Ovary (tissue), 9 donors: ENCODE measurements around the gene EIF2D. TPM values are rescaled to one million over a fixed set of nuclear protein-coding genes. Genes with fewer than 3 reads are reported as not detected.

Experiments used
- DNase-seq, 5 donors: peaks; one replicate each; pipeline ENCODE4 v3.0.0-alpha.2; 2019 to 2020
- H3K27ac ChIP-seq, 2 donors: fragments of 200-600 bp; one replicate each; pipeline versions ENCODE4 v1.5.1 to v1.8.0; 2019 to 2022
- H3K27me3 ChIP-seq: fragments of 200-600 bp; one replicate; pipeline ENCODE4 v1.8.0; 2022
- H3K36me3 ChIP-seq: fragments of 200-600 bp; sonication (generic); one replicate; pipeline ENCODE4 v1.5.1; 2019
- H3K4me1 ChIP-seq: one replicate; pipeline ENCODE4 v1.8.1; 2013; ENCODE audit warnings: mild to moderate bottlenecking, moderate library complexity; ENCODE audit not compliant: insufficient read depth
- H3K4me3 ChIP-seq: fragments of 200-600 bp; sonication (generic); one replicate; pipeline ENCODE4 v1.5.1; 2017
- H3K9me3 ChIP-seq, 2 donors: fragments of 200-600 bp in 1 of 2; sonication (generic) in 1 of 2; one replicate each; pipeline versions ENCODE4 v1.5.1 to v1.8.1; 2013 to 2019; ENCODE audit warnings: mild to moderate bottlenecking in 1 of 2, moderate library complexity in 1 of 2
- EP300 ChIP-seq: sonication (generic); formaldehyde crosslinking; IDR thresholded peaks from one replicate; pipeline ENCODE4 v1.6.1; 2017; ENCODE audit warnings: antibody characterized with exemption
- POLR2A ChIP-seq: fragments of 450-650 bp; IDR thresholded peaks from one replicate; pipeline ENCODE4 v1.6.1; 2017; ENCODE audit warnings: antibody characterized with exemption, mild to moderate bottlenecking, moderate library complexity
- WGBS, 3 donors: extraction: QIAGEN DNeasy Blood & Tissue Kit in 1 of 3; methylation state at CpG; one replicate each; pipeline versions ENCODE4 v1.1.5 to v1.1.7; 2013 to 2017; 5-methylcytosine and 5-hydroxymethylcytosine counted together
- intact Hi-C, 4 donors: fragments of 100-400 bp; cut with DNase I; formaldehyde crosslinking; loops; one replicate each; pipeline versions ENCODE4 v1.11.0 to v1.15.1; 2022 to 2023
- polyA plus RNA-seq, 2 donors: library from polyadenylated mRNA; stranded (reverse); fragments of 200-250 nt in 1 of 2; fragments of 350-450 nt in 1 of 2; fragmentation: Illumina TruSeq in 1 of 2; extraction: RNeasy Lipid Tissue Mini Kit (QIAGEN cat#74804) in 1 of 2; gene quantifications; one replicate each; pipeline ENCODE4 v1.2.3, GENCODE V29; 2013 to 2014
- total RNA-seq, 7 donors: library from RNA; depleted of rRNA in 2 of 7; stranded (reverse); fragments of >200 nt in 2 of 7; fragmentation: NEBNext Ultra II Directional in 3 of 7; extraction: Animal tissue kit (Norgen Biotek cat#: 25700) in 3 of 7; gene quantifications; one replicate each; pipeline versions ENCODE4 v1.1.0 to v1.2.4, GENCODE V29; 2016 to 2023
- TF ChIP-seq, protein P1 (sequence below), 3 donors: fragments of 450-650 bp in 2 of 3; fragments of 200-600 bp in 1 of 3; IDR thresholded peaks; one replicate each; pipeline versions ENCODE4 v1.5.1 to v1.8.0; 2016 to 2022; ENCODE audit warnings: antibody characterized with exemption in 3 of 3, mild to moderate bottlenecking in 1 of 3
- donor health status: DM: no; HTN: no; CAD: no; lungs with moderate emphysema.
- donor health status: DM: no; HTN: no; CAD: no.
- donor health status: Bipolar disorder and iron deficiency.
- donor health status: DM: yes; HTN: yes; CAD: no.
- donor health status: DM: no; HTN: no; CAD: no.
- donor health status: DM: yes; HTN: yes; CAD: no.

EIF2D gene
- total and polyA plus RNA-seq, 9 donors = 46.4 to 90.0 (median 61.0) TPM

GRCh38 chr1:206591696-206592095 lies 20.6 kb downstream of the EIF2D start:
- no peak for DNase-seq
- peaks cover 6% of the 10 kb centered on the region for H3K4me1 ChIP-seq
- no peaks in the 10 kb centered on the region for H3K36me3 ChIP-seq
- H3K9me3 ChIP-seq = no peaks in the 10 kb centered on the region
- intact Hi-C loops = loop anchor here in 1 of 4 donors (10.0 kb wide), 1 partner anchor 393 kb away; no protein-coding TSS in a partner anchor
- no peak overlapping the region for H3K4me3 ChIP-seq
- WGBS, 3 donors = 74 to 79% (median 74%) methylated on average over 9 of the region's 9 CpGs
- TF ChIP-seq, protein P1, sequence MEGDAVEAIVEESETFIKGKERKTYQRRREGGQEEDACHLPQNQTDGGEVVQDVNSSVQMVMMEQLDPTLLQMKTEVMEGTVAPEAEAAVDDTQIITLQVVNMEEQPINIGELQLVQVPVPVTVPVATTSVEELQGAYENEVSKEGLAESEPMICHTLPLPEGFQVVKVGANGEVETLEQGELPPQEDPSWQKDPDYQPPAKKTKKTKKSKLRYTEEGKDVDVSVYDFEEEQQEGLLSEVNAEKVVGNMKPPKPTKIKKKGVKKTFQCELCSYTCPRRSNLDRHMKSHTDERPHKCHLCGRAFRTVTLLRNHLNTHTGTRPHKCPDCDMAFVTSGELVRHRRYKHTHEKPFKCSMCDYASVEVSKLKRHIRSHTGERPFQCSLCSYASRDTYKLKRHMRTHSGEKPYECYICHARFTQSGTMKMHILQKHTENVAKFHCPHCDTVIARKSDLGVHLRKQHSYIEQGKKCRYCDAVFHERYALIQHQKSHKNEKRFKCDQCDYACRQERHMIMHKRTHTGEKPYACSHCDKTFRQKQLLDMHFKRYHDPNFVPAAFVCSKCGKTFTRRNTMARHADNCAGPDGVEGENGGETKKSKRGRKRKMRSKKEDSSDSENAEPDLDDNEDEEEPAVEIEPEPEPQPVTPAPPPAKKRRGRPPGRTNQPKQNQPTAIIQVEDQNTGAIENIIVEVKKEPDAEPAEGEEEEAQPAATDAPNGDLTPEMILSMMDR (IDR thresholded peaks at IDR 0.05) = no peak
- TF ChIP-seq EP300 = no peak
- no peak for TF ChIP-seq POLR2A
- H3K27ac ChIP-seq = no peak overlapping the region
- H3K27me3 ChIP-seq = no peaks in the 10 kb centered on the region

- Histone ChIP-seq H3K36me3 (no peaks in the 10 kb centered on the region), H3K9me3 (no peaks in the 10 kb centered on the region), H3K27ac (no peak overlapping the region), H3K4me3 (no peak overlapping the region), H3K27me3 (no peaks in the 10 kb centered on the region), H3K4me1 (peaks cover 6% of the 10 kb centered on the region)
- intact Hi-C loops = loop anchor here in 1 of 4 donors (10.0 kb wide), 1 partner anchor 394 kb away; no protein-coding TSS in a partner anchor
- TF ChIP-seq POLR2A = no peak
- WGBS, 3 donors = 58 to 71% (median 68%) methylated on average over 5 of the region's 5 CpGs
- DNase-seq = no peak
Observed at GRCh38 chr1:206591226-206591625, 21.0 kb downstream of the EIF2D start.

GRCh38 chr1:206590025-206590758 lies 22.1 kb downstream of the EIF2D start:
- intact Hi-C loops = loop anchor here in 1 of 4 donors (10.0 kb wide), 1 partner anchor 395 kb away; no protein-coding TSS in a partner anchor
- H3K27ac ChIP-seq = peak overlapping the region in 1 of 2 donors; percentile 25
- H3K4me1 ChIP-seq = peaks cover 6% of the 10 kb centered on the region
- H3K27me3 ChIP-seq = no peaks in the 10 kb centered on the region
- no peak for TF ChIP-seq POLR2A
- TF ChIP-seq, protein P1 (IDR thresholded peaks at IDR 0.05) = peak in 1 of 3 donors; percentile 26
- no peak for TF ChIP-seq EP300
- DNase-seq = no peak
- H3K4me3 ChIP-seq = no peak overlapping the region
- no peaks in the 10 kb centered on the region for H3K36me3 ChIP-seq
- H3K9me3 ChIP-seq = no peaks in the 10 kb centered on the region
- 36 to 44% (median 44%) methylated on average over 8 of the region's 8 CpGs for WGBS, 3 donors

- WGBS, 3 donors = 7 to 21% (median 10%) methylated on average over 7 of the region's 7 CpGs
- H3K9me3 ChIP-seq = no peaks in the 10 kb centered on the region
- H3K36me3 ChIP-seq = no peaks in the 10 kb centered on the region
- TF ChIP-seq, protein P1 (IDR thresholded peaks at IDR 0.05) = no peak
- TF ChIP-seq EP300 (no peak), POLR2A (no peak)
- intact Hi-C loops = no loop called here
- DNase-seq = peak; percentile 55 to 74 (median 69)
- H3K27me3 ChIP-seq = no peaks in the 10 kb centered on the region
- peak overlapping the region in 1 of 2 donors; percentile 70 for H3K27ac ChIP-seq
- no peak overlapping the region for H3K4me3 ChIP-seq
- H3K4me1 ChIP-seq = peaks cover 6% of the 10 kb centered on the region
Observed at GRCh38 chr1:206589206-206589605, 23.1 kb downstream of the EIF2D start.

GRCh38 chr1:206588492-206588891 lies 23.8 kb downstream of the EIF2D start:
- DNase-seq = no peak
- no peaks in the 10 kb centered on the region for H3K9me3 ChIP-seq
- TF ChIP-seq POLR2A = no peak
- no peak for TF ChIP-seq EP300
- TF ChIP-seq, protein P1 (IDR thresholded peaks at IDR 0.05) = no peak
- H3K4me3 ChIP-seq = no peak overlapping the region
- H3K4me1 ChIP-seq = peaks cover 6% of the 10 kb centered on the region
- H3K27ac ChIP-seq = peak overlapping the region; percentile 63 to 70
- no peaks in the 10 kb centered on the region for H3K27me3 ChIP-seq
- 11 to 48% (median 38%) methylated on average over 6 of the region's 6 CpGs for WGBS, 3 donors
- H3K36me3 ChIP-seq = no peaks in the 10 kb centered on the region
- intact Hi-C loops = no loop called here
